ENCODE measurements around the gene RAB10. TPM values are rescaled to one million over a fixed set of nuclear protein-coding genes. Genes with fewer than 3 reads are reported as not detected.

The RAB10 gene
- polyA plus RNA-seq, 1 donor (not counting 4 experiments of a cell fraction or from before 2014, with no cell fraction given), result 252 TPM

- DNase-seq (ENCODE audit: low read depth, low spot score) (no peak), FAIRE-seq (no peak)
- Histone ChIP-seq H2AFZ (ENCODE audit: control insufficient read depth, low read length) (no peak overlapping the region), H3K27me3 (ENCODE audit: control insufficient read depth, extremely low read depth, insufficient read depth, low read length) (no peaks in the 10 kb centered on the region), H3K27ac (ENCODE audit: control insufficient read depth, insufficient read depth, low read length) (no peak overlapping the region), H3K4me2 (ENCODE audit: control insufficient read depth, extremely low read depth, insufficient read depth, low read depth, low read length) (no peak overlapping the region), H4K20me1 (ENCODE audit: control insufficient read depth, extremely low read depth, insufficient read depth, low read length) (no peaks in the 10 kb centered on the region), H3K79me2 (ENCODE audit: control insufficient read depth, insufficient read depth, low read length) (peaks cover 73% of the 10 kb centered on the region), H3K9me3 (ENCODE audit: control insufficient read depth, low read depth, low read length) (no peaks in the 10 kb centered on the region), H3K9me1 (ENCODE audit: control insufficient read depth, extremely low read depth, insufficient read depth, low read length) (no peaks in the 10 kb centered on the region), H3K4me1 (ENCODE audit: control insufficient read depth, extremely low read depth, insufficient read depth, low read length) (no peaks in the 10 kb centered on the region), H3K4me3 (ENCODE audit: control insufficient read depth in 2 of 3, extremely low read depth in 1 of 3, insufficient read depth in 2 of 3, low read depth in 1 of 3, low read length in 3 of 3) (no peak overlapping the region), H3K9ac (ENCODE audit: control insufficient read depth, extremely low read depth, insufficient read depth, low read length) (no peak overlapping the region), H3K36me3 (ENCODE audit: control insufficient read depth in 2 of 2, extremely low read depth in 1 of 2, insufficient read depth in 2 of 2, low read length in 2 of 2) (peaks cover 4 to 6% of the 10 kb centered on the region in 2 experiments)
- dilution Hi-C loops (cut with MboI; ENCODE audit: extremely low pct_ligation_motif_present, low sequenced_read_pairs), result no loop called here
- TF ChIP-seq CTCF (optimal IDR thresholded peaks at IDR 0.05 in 1 of 3, IDR thresholded peaks at IDR 0.05 in 1 of 3, conservative IDR thresholded peaks at IDR 0.05 in 1 of 3; ENCODE audit: extremely low read depth in 1 of 3, insufficient read depth in 2 of 3, low read length in 3 of 3) (no peak), EZH2 (IDR thresholded peaks at IDR 0.05; ENCODE audit: low read length) (no peak)
These were observed 85.6 kb downstream of the RAB10 start for GRCh38 chr2:26119521-26119920.

- H3K4me1 ChIP-seq (ENCODE audit: control insufficient read depth, extremely low read depth, insufficient read depth, low read length), result no peaks in the 10 kb centered on the region
- H3K9me1 ChIP-seq (ENCODE audit: control insufficient read depth, extremely low read depth, insufficient read depth, low read length), result no peaks in the 10 kb centered on the region
- H3K79me2 ChIP-seq (ENCODE audit: control insufficient read depth, insufficient read depth, low read length), result peaks cover 78% of the 10 kb centered on the region
- H3K27me3 ChIP-seq (ENCODE audit: control insufficient read depth, extremely low read depth, insufficient read depth, low read length), result no peaks in the 10 kb centered on the region
- no peak overlapping the region for H3K4me3 ChIP-seq (ENCODE audit: control insufficient read depth in 2 of 3, extremely low read depth in 1 of 3, insufficient read depth in 2 of 3, low read depth in 1 of 3, low read length in 3 of 3)
- no peaks in the 10 kb centered on the region for H3K9me3 ChIP-seq (ENCODE audit: control insufficient read depth, low read depth, low read length)
- DNase-seq (ENCODE audit: low read depth, low spot score) (no peak), FAIRE-seq (no peak)
- no peak overlapping the region for H2AFZ ChIP-seq (ENCODE audit: control insufficient read depth, low read length)
- no peak overlapping the region for H3K9ac ChIP-seq (ENCODE audit: control insufficient read depth, extremely low read depth, insufficient read depth, low read length)
- H3K36me3 ChIP-seq (ENCODE audit: control insufficient read depth in 2 of 2, extremely low read depth in 1 of 2, insufficient read depth in 2 of 2, low read length in 2 of 2), result peaks cover 0 to 7% of the 10 kb centered on the region in 2 experiments
- no peak overlapping the region for H3K27ac ChIP-seq (ENCODE audit: control insufficient read depth, insufficient read depth, low read length)
- H3K4me2 ChIP-seq (ENCODE audit: control insufficient read depth, extremely low read depth, insufficient read depth, low read depth, low read length), result no peak overlapping the region
- TF ChIP-seq EZH2 (IDR thresholded peaks at IDR 0.05; ENCODE audit: low read length), result no peak
- no peak for TF ChIP-seq CTCF (optimal IDR thresholded peaks at IDR 0.05 in 1 of 3, IDR thresholded peaks at IDR 0.05 in 1 of 3, conservative IDR thresholded peaks at IDR 0.05 in 1 of 3; ENCODE audit: extremely low read depth in 1 of 3, insufficient read depth in 2 of 3, low read length in 3 of 3)
- no peaks in the 10 kb centered on the region for H4K20me1 ChIP-seq (ENCODE audit: control insufficient read depth, extremely low read depth, insufficient read depth, low read length)
- dilution Hi-C loops (cut with MboI; ENCODE audit: extremely low pct_ligation_motif_present, low sequenced_read_pairs), result no loop called here
These were observed 88.7 kb downstream of the RAB10 start for GRCh38 chr2:26122630-26123029.

All from keratinocyte (primary cell).